NCI-H128 (cell line): ENCODE results near the gene KCNJ12.

Source experiments
- DNase-seq: peaks from one replicate; lab custom pipeline; 2025; ENCODE audit not compliant: unreplicated experiment; lab: John Stamatoyannopoulos, UW

The KCNJ12 gene

GRCh38 chr17:21463779-21464407, 87.7 kb downstream of the KCNJ12 start:
- DNase-seq = no peak

GRCh38 chr17:21464611-21465021, 88.5 kb downstream of the KCNJ12 start:
- DNase-seq = no peak

- no peak for DNase-seq
Observed at GRCh38 chr17:21466550-21466949, 90.4 kb downstream of the KCNJ12 start.

- no peak for DNase-seq
Observed at GRCh38 chr17:21467196-21467595, 91.0 kb downstream of the KCNJ12 start.

- DNase-seq = no peak
Observed at GRCh38 chr17:21467739-21468490, 91.8 kb downstream of the KCNJ12 start.
